ENCODE data around the gene TMPRSS4. TPM values are rescaled to one million over a fixed set of nuclear protein-coding genes. Genes with fewer than 3 reads are reported as not detected.

Gene TMPRSS4
- total RNA-seq, 1 experiment from 2014 or later: 1.5 TPM

- H2AFZ ChIP-seq (ENCODE audit: low read length): no peak overlapping the region
- no peak overlapping the region for H3K4me2 ChIP-seq (ENCODE audit: low read length)
- no peaks in the 10 kb centered on the region for H4K20me1 ChIP-seq (ENCODE audit: low read length)
- H3K9me3 ChIP-seq (ENCODE audit: low read length): no peaks in the 10 kb centered on the region
- H3K4me1 ChIP-seq (ENCODE audit: insufficient read depth, low read length): no peaks in the 10 kb centered on the region
- CTCF ChIA-PET: no interaction called here
- H3K27ac ChIP-seq (ENCODE audit: low read length): no peak overlapping the region
- H3K36me3 ChIP-seq (ENCODE audit: low read depth, low read length): no peaks in the 10 kb centered on the region
- no TSS peak for BruUV-seq (replicated peaks)
- H3K9ac ChIP-seq (ENCODE audit: low read length): no peak overlapping the region
- ATAC-seq (no peak), DNase-seq (no peak)
- H3K4me3 ChIP-seq (ENCODE audit: low read length): no peak overlapping the region
- POLR2A ChIA-PET (ENCODE audit: unreplicated experiment): no interaction called here
- no peaks in the 10 kb centered on the region for H3K9me2 ChIP-seq (replicated peaks; ENCODE audit: low read length)
- H3F3A ChIP-seq (ENCODE audit: low read length, unreplicated experiment): no peaks in the 10 kb centered on the region
- no peaks in the 10 kb centered on the region for H3K79me2 ChIP-seq (ENCODE audit: low read length)
- peaks cover 87% of the 10 kb centered on the region for H3K27me3 ChIP-seq (ENCODE audit: low read length)
- intact Hi-C loops (cut with micrococcal nuclease): no loop called here
- TF ChIP-seq EZH2 (IDR thresholded peaks at IDR 0.05; ENCODE audit: low read length, unreplicated experiment) (no peak), EZH2phosphoT487 (IDR thresholded peaks at IDR 0.05; ENCODE audit: borderline replicate concordance, low read length) (no peak)
- TF ChIP-seq, protein P1, sequence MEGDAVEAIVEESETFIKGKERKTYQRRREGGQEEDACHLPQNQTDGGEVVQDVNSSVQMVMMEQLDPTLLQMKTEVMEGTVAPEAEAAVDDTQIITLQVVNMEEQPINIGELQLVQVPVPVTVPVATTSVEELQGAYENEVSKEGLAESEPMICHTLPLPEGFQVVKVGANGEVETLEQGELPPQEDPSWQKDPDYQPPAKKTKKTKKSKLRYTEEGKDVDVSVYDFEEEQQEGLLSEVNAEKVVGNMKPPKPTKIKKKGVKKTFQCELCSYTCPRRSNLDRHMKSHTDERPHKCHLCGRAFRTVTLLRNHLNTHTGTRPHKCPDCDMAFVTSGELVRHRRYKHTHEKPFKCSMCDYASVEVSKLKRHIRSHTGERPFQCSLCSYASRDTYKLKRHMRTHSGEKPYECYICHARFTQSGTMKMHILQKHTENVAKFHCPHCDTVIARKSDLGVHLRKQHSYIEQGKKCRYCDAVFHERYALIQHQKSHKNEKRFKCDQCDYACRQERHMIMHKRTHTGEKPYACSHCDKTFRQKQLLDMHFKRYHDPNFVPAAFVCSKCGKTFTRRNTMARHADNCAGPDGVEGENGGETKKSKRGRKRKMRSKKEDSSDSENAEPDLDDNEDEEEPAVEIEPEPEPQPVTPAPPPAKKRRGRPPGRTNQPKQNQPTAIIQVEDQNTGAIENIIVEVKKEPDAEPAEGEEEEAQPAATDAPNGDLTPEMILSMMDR (conservative IDR thresholded peaks at IDR 0.05; ENCODE audit: low read depth, low read length): no peak
These were observed 58.9 kb downstream of the TMPRSS4 start for GRCh38 chr11:118135796-118136165.

GRCh38 chr11:118136341-118136740, 59.5 kb downstream of the TMPRSS4 start:
- Histone ChIP-seq H3K4me1 (ENCODE audit: insufficient read depth, low read length) (no peaks in the 10 kb centered on the region), H3F3A (ENCODE audit: low read length, unreplicated experiment) (no peaks in the 10 kb centered on the region), H3K9me2 (replicated peaks; ENCODE audit: low read length) (no peaks in the 10 kb centered on the region), H3K36me3 (ENCODE audit: low read depth, low read length) (no peaks in the 10 kb centered on the region), H3K27ac (ENCODE audit: low read length) (no peak overlapping the region), H2AFZ (ENCODE audit: low read length) (no peak overlapping the region), H3K27me3 (ENCODE audit: low read length) (peaks cover 90% of the 10 kb centered on the region), H3K79me2 (ENCODE audit: low read length) (no peaks in the 10 kb centered on the region), H4K20me1 (ENCODE audit: low read length) (no peaks in the 10 kb centered on the region), H3K9me3 (ENCODE audit: low read length) (no peaks in the 10 kb centered on the region), H3K4me3 (ENCODE audit: low read length) (no peak overlapping the region), H3K9ac (ENCODE audit: low read length) (no peak overlapping the region), H3K4me2 (ENCODE audit: low read length) (no peak overlapping the region)
- intact Hi-C loops (cut with micrococcal nuclease): no loop called here
- BruUV-seq (replicated peaks): no TSS peak
- no peak for DNase-seq
- ChIA-PET POLR2A (ENCODE audit: unreplicated experiment) (no interaction called here), CTCF (no interaction called here)
- TF ChIP-seq, protein P1 (conservative IDR thresholded peaks at IDR 0.05; ENCODE audit: low read depth, low read length): no peak
- TF ChIP-seq EZH2phosphoT487 (IDR thresholded peaks at IDR 0.05; ENCODE audit: borderline replicate concordance, low read length): no peak
- no peak for TF ChIP-seq EZH2 (IDR thresholded peaks at IDR 0.05; ENCODE audit: low read length, unreplicated experiment)
- no peak for ATAC-seq

- Histone ChIP-seq H2AFZ (ENCODE audit: low read length) (no peak overlapping the region), H3K36me3 (ENCODE audit: low read depth, low read length) (no peaks in the 10 kb centered on the region), H3K4me2 (ENCODE audit: low read length) (no peak overlapping the region), H3K4me1 (ENCODE audit: insufficient read depth, low read length) (no peaks in the 10 kb centered on the region), H4K20me1 (ENCODE audit: low read length) (no peaks in the 10 kb centered on the region), H3K27me3 (ENCODE audit: low read length) (peaks cover 87% of the 10 kb centered on the region), H3K27ac (ENCODE audit: low read length) (no peak overlapping the region), H3K9me2 (replicated peaks; ENCODE audit: low read length) (no peaks in the 10 kb centered on the region), H3K9me3 (ENCODE audit: low read length) (no peaks in the 10 kb centered on the region), H3K79me2 (ENCODE audit: low read length) (no peaks in the 10 kb centered on the region), H3K4me3 (ENCODE audit: low read length) (no peak overlapping the region), H3K9ac (ENCODE audit: low read length) (no peak overlapping the region), H3F3A (ENCODE audit: low read length, unreplicated experiment) (no peaks in the 10 kb centered on the region)
- POLR2A ChIA-PET (ENCODE audit: unreplicated experiment): no interaction called here
- BruUV-seq (replicated peaks): no TSS peak
- ATAC-seq (no peak), DNase-seq (no peak)
- no peak for TF ChIP-seq EZH2phosphoT487 (IDR thresholded peaks at IDR 0.05; ENCODE audit: borderline replicate concordance, low read length)
- TF ChIP-seq EZH2 (IDR thresholded peaks at IDR 0.05; ENCODE audit: low read length, unreplicated experiment): no peak
- TF ChIP-seq, protein P1 (conservative IDR thresholded peaks at IDR 0.05; ENCODE audit: low read depth, low read length): no peak
- CTCF ChIA-PET: no interaction called here
- intact Hi-C loops (cut with micrococcal nuclease): no loop called here
These were observed 59.9 kb downstream of the TMPRSS4 start for GRCh38 chr11:118136801-118137200.

Data from PC-3 (cell line).